IPS-20b (cell line): ENCODE measurements around the gene BCORL1.

Experiments used
- H3K27ac ChIP-seq: one replicate; pipeline ENCODE4 v1.5.1; 2013; ENCODE audit warnings: low read length
- H3K27me3 ChIP-seq: 2 replicates; pipeline ENCODE4 v1.6.1; 2013; ENCODE audit warnings: mild to moderate bottlenecking, low read length, inconsistent platforms; ENCODE audit not compliant: insufficient read depth
- H3K36me3 ChIP-seq: 2 replicates; pipeline ENCODE4 v1.6.1; 2013; ENCODE audit warnings: low read depth, mild to moderate bottlenecking, inconsistent platforms, low read length, moderate library complexity; ENCODE audit not compliant: insufficient read depth
- H3K4me1 ChIP-seq: 2 replicates; pipeline ENCODE4 v1.6.1; 2013; ENCODE audit warnings: mild to moderate bottlenecking, control low read depth, inconsistent platforms, low read length, moderate library complexity; ENCODE audit not compliant: insufficient read depth
- H3K4me3 ChIP-seq: 2 replicates; pipeline ENCODE4 v1.5.1; 2013; ENCODE audit warnings: mild to moderate bottlenecking, low read length, inconsistent platforms
- H3K9ac ChIP-seq: 2 replicates; pipeline ENCODE4 v1.6.1; 2013; ENCODE audit warnings: low read depth, mild to moderate bottlenecking, inconsistent platforms, low read length, moderate library complexity
- H3K9me3 ChIP-seq: 2 replicates; pipeline ENCODE4 v1.6.1; 2013; ENCODE audit warnings: mild to moderate bottlenecking, low read depth, low read length, inconsistent platforms; ENCODE audit not compliant: insufficient read depth

The BCORL1 gene

DNA sequence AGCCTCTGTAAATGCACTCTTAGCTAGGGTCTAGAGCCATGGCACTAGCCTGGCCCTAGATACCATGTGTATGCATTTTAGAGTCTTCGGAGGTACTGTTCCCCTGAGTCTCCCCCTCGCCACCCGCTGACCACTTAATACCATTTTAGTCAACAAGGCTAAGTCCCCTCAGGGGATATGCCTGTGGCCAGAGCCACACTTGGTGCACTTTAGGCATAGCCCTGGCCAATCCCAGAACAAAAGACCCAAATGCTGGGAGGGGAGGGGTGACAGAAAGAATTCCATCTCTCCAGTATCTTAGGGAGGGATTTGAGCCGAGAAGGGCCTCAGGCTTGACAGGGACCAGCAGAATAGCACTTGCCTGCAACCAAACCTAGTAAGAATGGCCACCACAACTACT lies 28.6 kb upstream of the BCORL1 start:
- Histone ChIP-seq H3K27ac (no peak overlapping the region), H3K36me3 (no peaks in the 10 kb centered on the region), H3K27me3 (peaks cover 72% of the 10 kb centered on the region), H3K9ac (no peak overlapping the region), H3K9me3 (no peaks in the 10 kb centered on the region), H3K4me3 (peak overlapping the region; percentile 60), H3K4me1 (peaks cover 5% of the 10 kb centered on the region; the same call in 1 of the 2 replicates)

DNA sequence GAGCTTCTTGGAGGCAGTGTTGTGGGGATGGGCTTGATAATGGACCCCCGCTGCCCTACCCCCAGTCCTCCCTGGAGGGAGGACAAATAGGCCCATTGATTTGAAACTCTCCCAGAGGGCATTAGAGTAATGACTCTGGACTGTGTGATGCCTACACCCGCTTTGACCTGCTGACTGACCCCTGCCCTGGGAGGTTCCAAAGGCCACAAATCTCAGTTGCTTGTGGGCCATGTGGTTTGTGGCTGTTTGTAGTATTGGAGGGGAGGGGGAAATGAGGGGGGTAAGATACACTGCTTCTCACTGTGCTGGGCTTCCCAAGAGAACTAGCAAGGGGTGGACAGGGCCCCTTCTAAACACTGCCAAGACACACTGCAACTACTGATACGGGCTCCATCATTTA lies 27.6 kb upstream of the BCORL1 start:
- no peak overlapping the region for H3K9ac ChIP-seq
- no peak overlapping the region for H3K4me3 ChIP-seq
- H3K27ac ChIP-seq, result no peak overlapping the region
- no peaks in the 10 kb centered on the region for H3K9me3 ChIP-seq
- peaks cover 82% of the 10 kb centered on the region for H3K27me3 ChIP-seq
- no peaks in the 10 kb centered on the region for H3K36me3 ChIP-seq
- peaks cover 5% of the 10 kb centered on the region; the same call in 1 of the 2 replicates for H3K4me1 ChIP-seq

DNA sequence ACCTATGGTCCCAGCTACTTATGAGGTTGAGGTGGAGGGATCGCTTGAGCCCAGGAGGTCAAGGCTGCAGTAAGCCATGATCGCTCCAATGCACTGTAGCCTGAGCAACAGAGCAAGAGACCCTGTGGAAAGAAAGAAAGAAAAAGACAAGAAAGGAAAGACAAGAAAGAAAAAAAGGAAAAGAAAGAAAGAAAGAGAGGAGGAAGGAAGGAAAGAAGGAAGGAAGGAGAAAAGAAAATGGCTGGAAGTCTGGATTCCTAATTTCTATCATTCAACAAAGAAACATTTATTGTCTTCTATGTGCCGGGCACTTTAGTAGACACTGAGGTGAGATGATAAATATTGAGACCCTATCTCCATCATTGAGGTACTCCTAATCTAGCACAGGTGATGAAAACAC lies 26.8 kb upstream of the BCORL1 start:
- Histone ChIP-seq H3K9me3 (no peaks in the 10 kb centered on the region), H3K9ac (no peak overlapping the region), H3K27me3 (peaks cover 90% of the 10 kb centered on the region), H3K4me1 (peaks cover 5% of the 10 kb centered on the region; the same call in 1 of the 2 replicates), H3K27ac (no peak overlapping the region), H3K36me3 (no peaks in the 10 kb centered on the region), H3K4me3 (no peak overlapping the region)

DNA sequence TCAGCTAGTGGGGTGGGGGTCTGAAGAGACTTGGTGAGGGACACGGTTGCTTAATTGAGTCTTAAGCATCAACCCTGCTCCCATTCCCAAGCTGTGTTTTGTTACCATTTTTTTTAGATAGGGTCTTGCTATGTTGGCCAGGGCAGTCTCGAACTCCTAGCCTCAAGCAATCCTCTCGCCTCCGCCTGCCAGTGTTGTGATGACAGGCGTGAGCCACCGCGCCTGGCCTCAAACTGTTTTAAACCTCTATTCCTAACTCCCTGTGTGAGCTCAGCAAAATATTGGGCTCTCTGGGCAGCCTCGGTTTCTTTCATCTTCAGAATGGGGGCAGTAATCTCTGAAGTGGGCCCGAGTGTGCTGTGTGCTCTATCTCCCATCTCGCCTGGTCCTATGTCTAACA lies 26.3 kb upstream of the BCORL1 start:
- H3K27ac ChIP-seq, result no peak overlapping the region
- no peak overlapping the region for H3K9ac ChIP-seq
- peaks cover 91% of the 10 kb centered on the region for H3K27me3 ChIP-seq
- peaks cover 5% of the 10 kb centered on the region; the same call in 1 of the 2 replicates for H3K4me1 ChIP-seq
- peak overlapping the region; percentile 59; the same call in 1 of the 2 replicates for H3K4me3 ChIP-seq
- no peaks in the 10 kb centered on the region for H3K36me3 ChIP-seq
- H3K9me3 ChIP-seq, result no peaks in the 10 kb centered on the region

DNA sequence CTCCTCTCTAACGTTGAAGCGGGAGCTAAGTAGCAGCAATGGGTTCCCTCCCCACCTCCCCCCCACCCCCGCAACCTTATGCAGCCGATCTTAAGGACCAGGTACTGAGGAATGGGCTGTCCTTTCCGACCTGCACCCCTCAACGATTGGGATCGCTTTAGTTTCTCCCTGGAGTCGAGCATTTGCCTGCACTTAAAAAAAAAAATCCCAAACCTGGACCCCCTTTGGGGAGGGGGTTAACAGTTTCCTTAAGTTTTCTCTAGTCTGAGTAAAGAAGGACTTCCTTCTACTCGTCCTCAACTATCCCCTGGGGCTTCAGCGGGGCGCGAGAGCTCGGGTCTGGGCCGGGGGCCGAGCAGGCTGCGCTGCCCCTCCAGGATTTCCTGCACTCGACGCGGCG lies 25.7 kb upstream of the BCORL1 start:
- H3K4me1 ChIP-seq, result peaks cover 5% of the 10 kb centered on the region; the same call in 1 of the 2 replicates
- H3K36me3 ChIP-seq, result no peaks in the 10 kb centered on the region
- H3K4me3 ChIP-seq, result peak overlapping the region; percentile 59
- no peaks in the 10 kb centered on the region for H3K9me3 ChIP-seq
- H3K27ac ChIP-seq, result no peak overlapping the region
- H3K9ac ChIP-seq, result no peak overlapping the region
- peaks cover 92% of the 10 kb centered on the region for H3K27me3 ChIP-seq

DNA sequence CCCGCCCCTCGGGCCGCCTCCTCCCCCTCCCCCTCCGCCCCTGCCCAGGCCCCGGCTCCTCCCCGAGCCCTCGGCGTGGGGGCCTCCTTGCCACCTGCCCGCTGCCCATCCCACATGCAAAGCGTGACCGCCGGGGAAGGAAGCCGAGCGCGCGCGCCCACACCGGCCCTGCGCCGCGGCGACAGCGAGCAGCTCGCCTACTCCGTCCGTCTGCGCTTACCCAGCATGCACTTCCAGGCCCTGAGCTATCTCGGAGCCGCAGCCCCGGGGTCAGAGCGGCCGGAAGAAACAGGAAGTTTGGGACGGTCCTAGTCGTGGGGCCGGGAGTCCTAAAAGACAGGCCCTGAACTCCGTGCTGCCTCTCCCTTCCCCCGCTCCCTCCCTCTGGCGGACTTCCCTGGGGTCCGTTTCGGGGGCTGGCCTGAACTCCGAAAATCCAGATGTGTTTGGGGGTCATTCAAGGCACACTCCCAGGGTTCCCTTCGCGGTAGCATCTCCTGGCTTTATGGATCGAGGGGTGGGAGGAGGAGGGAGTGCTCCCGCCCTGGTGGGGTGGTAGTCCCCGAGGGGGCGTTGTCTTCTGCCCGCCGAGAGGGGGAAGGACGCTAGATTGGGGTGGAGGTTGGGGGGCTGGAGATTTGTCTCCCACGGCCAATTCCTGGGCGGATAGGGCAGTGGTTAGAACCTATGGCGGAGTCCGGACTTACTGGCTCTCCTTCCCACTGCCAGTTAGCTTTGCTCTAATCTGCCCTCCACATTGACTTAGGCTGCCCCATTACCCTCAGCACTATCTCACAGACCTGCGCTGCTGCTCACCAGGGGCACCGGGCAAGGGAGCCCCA lies 25.0 kb upstream of the BCORL1 start:
- peak overlapping the region; percentile 72 for H3K4me3 ChIP-seq
- H3K27me3 ChIP-seq, result peaks cover 92% of the 10 kb centered on the region
- no peak overlapping the region for H3K9ac ChIP-seq
- peaks cover 5% of the 10 kb centered on the region; the same call in 1 of the 2 replicates for H3K4me1 ChIP-seq
- no peaks in the 10 kb centered on the region for H3K36me3 ChIP-seq
- no peaks in the 10 kb centered on the region for H3K9me3 ChIP-seq
- H3K27ac ChIP-seq, result no peak overlapping the region

DNA sequence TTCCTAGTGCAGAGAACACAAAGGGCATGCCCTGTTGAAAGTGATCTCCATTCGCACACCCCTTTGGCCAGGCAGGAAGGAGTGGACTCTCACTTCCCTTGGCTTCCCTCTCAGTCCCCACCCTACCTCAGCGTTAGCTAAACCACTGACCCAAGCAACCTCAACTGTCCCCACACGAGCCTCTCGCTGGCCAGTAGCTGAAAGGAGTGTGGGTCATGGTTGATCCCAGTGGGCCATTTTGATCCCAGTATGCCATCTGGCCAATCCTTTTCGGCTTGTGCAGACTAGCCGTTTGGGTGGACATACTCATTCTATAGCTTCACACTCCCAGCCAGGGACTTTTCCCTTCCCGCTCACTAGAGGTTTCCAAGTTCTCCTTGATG lies 24.4 kb upstream of the BCORL1 start:
- Histone ChIP-seq H3K4me3 (peak overlapping the region; percentile 72), H3K27me3 (peaks cover 94% of the 10 kb centered on the region), H3K4me1 (peaks cover 5% of the 10 kb centered on the region; the same call in 1 of the 2 replicates), H3K9ac (no peak overlapping the region), H3K27ac (no peak overlapping the region), H3K9me3 (no peaks in the 10 kb centered on the region), H3K36me3 (no peaks in the 10 kb centered on the region)

DNA sequence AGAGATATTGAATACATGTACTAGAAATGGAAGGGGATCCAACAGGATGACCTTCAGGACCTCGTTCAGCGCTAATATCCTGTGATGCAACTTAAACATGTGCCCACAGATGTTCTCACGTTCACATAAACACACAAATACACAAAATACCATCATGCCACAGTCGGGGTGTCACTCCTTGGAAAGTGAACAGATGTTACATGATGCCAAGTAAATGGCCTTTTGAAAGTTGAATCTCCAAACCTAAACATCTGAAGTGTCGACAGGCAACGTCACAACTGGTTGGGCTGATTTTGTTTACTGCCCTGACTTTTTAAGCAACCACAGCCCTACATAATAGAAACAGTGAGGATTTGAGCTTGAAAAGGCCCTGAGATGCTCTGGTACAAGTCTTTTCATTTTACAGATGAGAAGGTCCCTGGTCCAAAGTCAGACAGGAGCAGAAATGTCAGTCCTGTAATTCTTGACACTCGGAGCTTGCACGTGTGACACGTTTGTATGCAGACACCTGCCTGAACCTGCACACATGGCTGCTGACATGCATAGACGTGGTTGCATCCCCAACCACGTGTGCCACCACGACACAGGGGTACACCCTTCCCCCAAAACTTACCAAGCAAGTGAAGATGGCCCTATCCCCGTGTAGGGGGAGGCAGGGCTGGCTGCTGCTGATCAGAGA lies 23.5 kb upstream of the BCORL1 start:
- H3K27ac ChIP-seq, result no peak overlapping the region
- H3K27me3 ChIP-seq, result peaks cover 87% of the 10 kb centered on the region
- no peaks in the 10 kb centered on the region for H3K36me3 ChIP-seq
- no peaks in the 10 kb centered on the region; the same call in 1 of the 2 replicates for H3K4me1 ChIP-seq
- H3K4me3 ChIP-seq, result no peak overlapping the region
- H3K9me3 ChIP-seq, result no peaks in the 10 kb centered on the region
- no peak overlapping the region for H3K9ac ChIP-seq

DNA sequence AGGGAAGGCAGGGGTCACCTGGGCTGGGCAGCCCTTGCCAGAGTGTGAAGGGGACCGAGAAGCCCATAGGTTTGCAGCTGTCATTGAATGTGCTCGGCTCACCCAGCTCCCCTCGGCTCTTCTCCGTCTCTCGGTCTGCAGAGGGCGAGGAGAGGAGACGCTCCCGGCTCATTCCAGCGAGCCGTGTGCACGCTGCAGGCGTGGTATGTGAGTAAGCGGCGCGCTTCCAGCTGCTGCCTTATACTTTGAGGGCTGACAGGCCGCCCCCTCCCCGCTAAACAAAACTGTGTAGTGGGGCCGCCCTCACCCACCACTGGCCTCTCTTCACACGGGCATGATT lies 23.0 kb upstream of the BCORL1 start:
- H3K27ac ChIP-seq, result no peak overlapping the region
- peaks cover 82% of the 10 kb centered on the region for H3K27me3 ChIP-seq
- H3K9ac ChIP-seq, result no peak overlapping the region
- H3K4me1 ChIP-seq, result no peaks in the 10 kb centered on the region; the same call in 1 of the 2 replicates
- H3K4me3 ChIP-seq, result peak overlapping the region; percentile 26; the same call in 1 of the 2 replicates
- H3K36me3 ChIP-seq, result no peaks in the 10 kb centered on the region
- H3K9me3 ChIP-seq, result no peaks in the 10 kb centered on the region

DNA sequence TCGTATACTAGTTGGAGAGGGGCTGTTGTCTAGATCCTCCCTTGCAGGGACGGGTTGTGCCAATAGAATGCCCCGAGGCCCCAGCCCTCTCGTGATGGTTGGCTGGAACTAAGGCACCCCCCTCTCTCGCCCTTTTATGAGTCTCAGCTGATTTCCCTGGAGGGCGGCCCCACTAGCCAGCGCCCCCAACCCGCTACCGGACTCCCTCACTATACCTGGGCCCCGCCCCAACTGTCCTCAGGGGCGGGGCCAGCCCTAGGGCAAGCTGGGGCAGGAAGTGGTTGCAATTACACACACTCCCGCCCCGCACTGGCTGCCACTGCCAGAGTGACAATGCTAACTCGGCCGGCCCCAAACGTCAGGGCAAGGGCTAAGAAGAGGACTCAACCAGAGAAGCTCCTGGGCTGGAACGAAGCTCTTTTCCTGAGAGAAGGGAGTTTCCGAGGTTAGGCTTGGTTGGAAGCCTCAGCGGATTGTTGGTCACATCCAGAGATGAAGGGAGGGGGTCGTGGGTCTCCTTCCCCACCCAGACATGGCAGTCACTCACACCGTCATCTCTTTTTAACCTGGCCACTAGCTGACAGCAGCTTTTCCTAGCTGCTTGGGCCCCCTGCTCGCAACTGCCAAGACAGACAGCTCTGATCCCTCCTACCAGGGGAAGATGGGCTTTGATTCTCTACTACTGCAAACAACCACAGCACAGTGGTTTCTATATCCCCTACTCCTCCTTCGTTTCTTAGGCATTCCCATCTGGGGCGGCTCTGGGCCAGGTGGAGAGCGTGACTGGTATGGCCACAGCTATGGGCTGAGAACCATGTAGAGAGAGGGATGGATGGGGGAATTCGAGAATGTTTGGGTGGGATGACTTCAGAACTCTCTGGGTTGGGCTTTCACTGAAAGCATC lies 21.0 kb upstream of the BCORL1 start:
- H3K4me1 ChIP-seq, result no peaks in the 10 kb centered on the region; the same call in 1 of the 2 replicates
- H3K36me3 ChIP-seq, result no peaks in the 10 kb centered on the region
- no peak overlapping the region for H3K9ac ChIP-seq
- no peak overlapping the region for H3K27ac ChIP-seq
- H3K9me3 ChIP-seq, result no peaks in the 10 kb centered on the region
- H3K4me3 ChIP-seq, result peak overlapping the region; percentile 62
- peaks cover 63% of the 10 kb centered on the region for H3K27me3 ChIP-seq

DNA sequence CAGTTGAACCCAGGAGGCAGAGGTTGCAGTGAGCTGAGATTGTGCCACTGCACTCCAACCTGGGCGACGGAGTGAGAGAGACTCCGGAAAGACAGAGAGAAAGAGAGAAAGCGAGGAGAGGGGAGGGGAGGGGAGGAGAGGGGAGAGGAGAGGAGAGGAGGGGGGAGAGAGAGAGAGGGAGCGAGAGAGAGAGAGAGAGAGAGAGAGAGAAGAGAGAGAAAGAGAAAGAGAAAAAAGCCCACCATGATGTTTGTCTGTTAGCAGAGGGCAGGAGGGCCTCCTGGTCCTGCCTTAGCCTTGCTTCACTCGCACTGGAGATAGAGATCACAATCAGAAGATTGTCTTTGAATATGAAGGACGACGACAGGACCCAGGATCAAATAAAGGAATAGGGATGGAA lies 18.7 kb upstream of the BCORL1 start:
- H3K9ac ChIP-seq, result no peak overlapping the region
- no peaks in the 10 kb centered on the region for H3K9me3 ChIP-seq
- no peak overlapping the region for H3K4me3 ChIP-seq
- no peaks in the 10 kb centered on the region for H3K36me3 ChIP-seq
- H3K27ac ChIP-seq, result no peak overlapping the region
- H3K27me3 ChIP-seq, result peaks cover 44% of the 10 kb centered on the region
- no peaks in the 10 kb centered on the region for H3K4me1 ChIP-seq
